H1 (cell line): ENCODE data around the gene NELL2. TPM values are rescaled to one million over a fixed set of nuclear protein-coding genes. Genes with fewer than 3 reads are reported as not detected.

ENCODE experiments used
- CTBP2 ChIP-seq: IDR thresholded peaks from 2 replicates; pipeline ENCODE4 v1.7.0; 2011; ENCODE audit warnings: borderline replicate concordance, mild to moderate bottlenecking, moderate library complexity, mixed read lengths, low read length; ENCODE audit not compliant: insufficient read depth, insufficient read length
- CTCF ChIP-seq, 3 experiments: IDR thresholded peaks; 1 replicate in 2 of 3; 2 replicates in 1 of 3; pipeline versions ENCODE4 v1.5.1 to v1.6.1; 2011; ENCODE audit warnings: low read length in 3 of 3, mild to moderate bottlenecking in 3 of 3, inconsistent platforms in 2 of 3, low read depth in 1 of 3, moderate library complexity in 1 of 3; ENCODE audit not compliant: insufficient read depth in 1 of 3; ENCODE audit errors: control extremely low read depth in 1 of 3
- KDM1A ChIP-seq: fragments of 200-600, 300-600 bp; sonication (generic); IDR thresholded peaks from 2 replicates; pipeline ENCODE4 v1.7.1; 2016; ENCODE audit warnings: mild to moderate bottlenecking, low read length, borderline replicate concordance
- NRF1 ChIP-seq: IDR thresholded peaks from 2 replicates; pipeline ENCODE4 v1.6.1; 2011; ENCODE audit warnings: mild to moderate bottlenecking, low read depth, low read length, improper control_type of control experiment
- POLR2A ChIP-seq, 2 experiments: IDR thresholded peaks; 1 replicate in 1 of 2; 2 replicates in 1 of 2; pipeline ENCODE4 v1.6.1; 2011; ENCODE audit warnings: low read depth in 2 of 2, low read length in 2 of 2, mild to moderate bottlenecking in 2 of 2; ENCODE audit errors: control extremely low read depth in 1 of 2
- SUZ12 ChIP-seq: fragments of 200-600 bp; sonication (generic); IDR thresholded peaks from 2 replicates; pipeline ENCODE4 v1.6.1; 2012; ENCODE audit warnings: mild to moderate bottlenecking, inconsistent platforms, low read length, moderate library complexity, mixed read lengths
- polyA plus RNA-seq, 7 experiments: library from polyadenylated mRNA; depleted of rRNA in 3 of 7; stranded (reverse) in 5 of 7; unstranded in 2 of 7; fragments of >200 nt in 5 of 7; fragments of 200-250 nt in 2 of 7; gene quantifications; 1 replicate in 5 of 7; 2 replicates in 1 of 7; 4 replicates in 1 of 7; pipeline versions ENCODE4 v1.2.1 to v1.2.3, GENCODE V29; 2011 to 2013; ENCODE audit warnings: missing spikeins in 2 of 7, mixed read lengths in 2 of 7
- total RNA-seq: library from RNA; stranded (reverse); fragmentation: NEBNext Ultra II Directional; extraction: Animal tissue kit (Norgen Biotek cat#: 25700); gene quantifications from 2 replicates; pipeline ENCODE4 v1.2.1, GENCODE V29; 2021

NELL2 gene
- total and polyA plus RNA-seq, 2 of the 8 experiments (the other 6 are each of a cell fraction or from before 2014, with no cell fraction given) = 54.2 to 56.8 TPM

GRCh38 chr12:44504799-44505198 lies 371.3 kb downstream of the NELL2 start (continued):
- no peak for TF ChIP-seq SUZ12
- no peak for TF ChIP-seq KDM1A
- TF ChIP-seq CTCF (IDR thresholded peaks at IDR 0.05; ENCODE audit: control extremely low read depth in 1 of 3, insufficient read depth in 1 of 3, low read depth in 1 of 3, low read length in 3 of 3) = no peak
- no peak for TF ChIP-seq CTBP2
- TF ChIP-seq POLR2A (IDR thresholded peaks at IDR 0.05; ENCODE audit: control extremely low read depth in 1 of 2, low read depth in 2 of 2, low read length in 2 of 2) = no peak
- TF ChIP-seq NRF1 = no peak
